Cerebellar nuclear complex (tissue), 1 donor: ENCODE measurements around the gene SFT2D2.

Source experiments
- DNase-seq, 2 experiments: peaks; one replicate each; lab custom pipeline; 2025; lab: John Stamatoyannopoulos, UW

SFT2D2 gene

DNA sequence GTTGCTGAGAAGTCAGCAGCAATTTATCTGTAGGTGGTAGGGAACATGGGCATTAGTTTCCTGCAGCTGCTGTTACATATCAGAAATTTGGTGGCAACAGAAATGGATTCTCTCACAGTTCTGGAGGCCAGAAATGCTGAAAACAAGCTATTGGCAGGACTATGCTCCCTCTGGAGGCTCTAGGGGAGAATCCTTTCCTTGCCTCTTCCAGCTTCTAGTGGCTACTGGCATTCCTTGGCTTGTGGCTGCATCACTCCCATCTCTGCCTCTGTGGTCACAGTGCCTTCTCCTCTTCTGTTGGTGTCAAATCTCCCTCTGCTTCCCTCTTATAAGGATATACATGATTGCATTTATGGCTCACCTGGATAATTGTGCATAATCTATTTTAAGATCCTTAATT lies 2.5 kb upstream of the SFT2D2 start:
- DNase-seq = no peak

- no peak for DNase-seq
Observed at GRCh38 chr1:168223681-168224540, 1.9 kb upstream of the SFT2D2 start.

GRCh38 chr1:168224991-168225390 lies 813 bp upstream of the SFT2D2 start:
- no peak for DNase-seq

DNA sequence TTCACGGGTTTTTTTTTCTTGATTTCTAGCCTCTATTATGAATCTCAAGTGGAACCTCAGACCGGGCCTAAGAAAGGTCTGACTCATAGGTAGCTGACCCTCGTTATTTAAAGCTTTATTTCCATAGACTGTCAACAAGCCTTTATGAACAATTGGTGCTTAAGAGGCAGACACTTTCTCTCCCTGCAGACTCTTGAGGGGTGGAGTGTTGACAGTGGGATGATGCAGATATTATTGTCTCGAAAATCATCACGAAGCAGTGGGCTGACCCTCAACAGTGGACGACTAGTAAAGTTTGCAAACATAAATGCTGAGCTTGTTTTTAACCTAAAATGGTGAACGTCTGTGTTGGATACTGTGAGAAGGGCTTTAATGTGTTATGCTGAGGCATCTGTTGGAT lies 1.8 kb downstream of the SFT2D2 start:
- DNase-seq = no peak

- DNase-seq = no peak
Observed at GRCh38 chr1:168229893-168230292, 4.1 kb downstream of the SFT2D2 start.

- no peak for DNase-seq
Observed at GRCh38 chr1:168230709-168231108, 4.9 kb downstream of the SFT2D2 start.

- DNase-seq = no peak
Observed at GRCh38 chr1:168234846-168235547, 9.2 kb downstream of the SFT2D2 start.

- DNase-seq = no peak
Observed at GRCh38 chr1:168235548-168235885, 9.7 kb downstream of the SFT2D2 start.

DNA sequence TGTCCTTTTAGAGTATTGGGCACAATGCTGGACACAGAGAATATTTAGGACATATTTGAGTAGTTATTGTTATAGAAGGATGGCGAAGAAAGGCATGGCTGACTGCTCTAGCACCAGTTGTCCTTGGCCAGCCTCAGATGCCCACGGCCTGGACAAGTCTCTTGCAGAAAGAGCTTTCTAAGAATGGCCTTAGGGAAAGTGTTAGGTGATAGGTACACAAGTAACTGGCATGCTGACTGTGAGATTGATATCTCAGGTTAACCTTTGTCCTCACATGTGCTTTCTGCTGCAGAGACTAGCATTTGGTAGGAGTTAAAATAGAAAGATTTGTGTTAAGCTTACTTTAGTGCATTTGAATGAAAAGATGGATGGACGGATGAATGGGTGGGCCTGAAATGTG lies 10.1 kb downstream of the SFT2D2 start:
- DNase-seq = no peak

DNA sequence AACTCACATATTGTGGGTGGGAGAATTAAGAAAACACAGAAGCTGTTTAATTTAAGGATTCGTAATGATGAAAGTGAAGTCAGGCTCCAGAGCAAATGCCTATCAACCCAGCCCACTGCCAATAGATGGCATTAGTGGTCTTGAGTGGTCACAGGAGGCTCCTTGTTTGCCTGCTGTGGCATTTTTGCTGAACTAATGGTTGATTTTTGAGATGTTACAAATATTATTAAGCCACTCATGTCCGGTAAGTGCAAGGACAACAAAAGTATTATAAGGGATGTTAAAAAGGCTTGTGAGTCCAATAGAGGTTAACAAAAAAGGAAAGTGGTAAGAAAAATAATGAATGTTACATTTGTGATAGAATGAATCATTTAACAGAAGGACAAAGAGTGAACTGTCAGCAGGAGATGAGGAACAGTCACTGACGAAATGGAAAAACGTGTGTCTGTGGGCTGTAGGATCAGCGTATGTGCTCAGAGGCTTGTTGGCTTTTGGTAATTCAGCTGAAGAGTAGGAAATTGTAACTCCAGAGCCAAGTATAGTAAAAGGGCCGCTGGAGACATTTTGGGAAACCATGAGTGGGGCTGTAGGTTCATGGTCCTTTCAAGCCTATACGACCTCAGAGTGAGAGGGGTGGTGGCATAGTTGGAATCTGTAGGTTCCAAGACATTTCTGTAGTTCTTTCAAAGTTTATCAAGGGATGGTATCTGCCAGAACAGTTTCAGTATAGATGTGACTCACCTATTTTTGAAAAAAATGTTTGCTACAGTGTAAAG lies 11.2 kb downstream of the SFT2D2 start:
- no peak for DNase-seq

GRCh38 chr1:168243198-168243597 lies 17.4 kb downstream of the SFT2D2 start:
- DNase-seq = no peak

GRCh38 chr1:168243636-168244212 lies 17.9 kb downstream of the SFT2D2 start:
- no peak for DNase-seq

GRCh38 chr1:168245042-168245441 lies 19.2 kb downstream of the SFT2D2 start:
- DNase-seq = no peak

DNA sequence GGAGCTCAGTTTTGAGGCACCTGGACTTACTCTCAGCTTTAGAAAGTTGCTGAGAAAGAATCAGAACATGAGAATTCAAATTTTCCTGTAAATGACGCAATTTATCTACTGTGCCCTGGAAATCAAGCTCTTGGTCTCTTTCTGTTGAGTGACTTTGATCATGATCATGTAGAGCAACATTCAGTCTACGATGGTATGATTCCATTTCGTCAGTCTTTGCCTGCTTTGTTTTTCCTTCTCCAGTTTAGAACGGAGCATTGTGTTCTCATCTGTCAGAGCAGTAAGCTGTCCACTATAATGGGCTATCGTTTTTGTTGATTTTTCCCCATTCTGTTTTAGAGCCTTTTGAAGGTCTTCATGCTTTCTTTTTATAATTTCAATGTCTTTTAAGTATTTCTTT lies 20.7 kb downstream of the SFT2D2 start:
- no peak for DNase-seq

- DNase-seq = no peak
Observed at GRCh38 chr1:168252204-168252733, 26.5 kb downstream of the SFT2D2 start.

DNA sequence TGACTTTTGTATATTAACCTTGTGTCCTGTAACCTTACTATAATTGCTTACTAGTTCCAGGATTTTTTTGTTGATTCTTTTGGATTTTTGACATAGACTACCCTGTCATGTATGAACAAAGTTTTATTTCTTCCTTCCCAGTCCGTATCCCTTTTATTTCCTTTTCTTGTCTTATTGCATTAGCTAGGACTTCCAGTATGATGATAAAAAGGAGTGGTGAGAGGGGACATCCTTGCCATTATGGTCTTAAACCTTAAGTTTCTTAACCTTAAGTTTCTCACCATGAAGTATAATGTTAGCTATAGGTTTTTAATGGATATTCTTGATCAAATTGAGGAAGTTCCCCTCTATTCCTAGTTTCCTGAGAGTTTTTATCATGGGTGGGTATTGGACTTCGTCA lies 30.4 kb downstream of the SFT2D2 start:
- no peak for DNase-seq

GRCh38 chr1:168257397-168257796 lies 31.6 kb downstream of the SFT2D2 start:
- DNase-seq = no peak

DNA sequence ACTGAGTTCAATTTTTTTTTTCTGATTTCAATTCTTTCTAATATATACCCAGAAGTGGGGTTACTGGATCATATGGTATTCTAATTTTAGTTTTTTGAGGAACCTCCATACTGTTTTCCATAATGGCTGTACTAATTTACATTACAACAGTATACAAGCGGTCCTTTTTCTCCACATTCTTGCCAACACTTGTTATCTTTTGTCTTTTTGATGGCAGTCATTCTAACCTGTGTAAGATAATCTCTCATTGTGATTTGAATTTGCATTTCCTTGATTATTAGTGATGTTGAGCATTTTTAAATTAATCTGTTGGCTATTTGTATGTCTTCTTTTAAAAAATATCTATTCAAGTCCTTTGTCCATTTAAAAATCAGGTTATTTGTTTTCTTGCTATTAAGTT lies 33.8 kb downstream of the SFT2D2 start:
- DNase-seq = no peak

DNA sequence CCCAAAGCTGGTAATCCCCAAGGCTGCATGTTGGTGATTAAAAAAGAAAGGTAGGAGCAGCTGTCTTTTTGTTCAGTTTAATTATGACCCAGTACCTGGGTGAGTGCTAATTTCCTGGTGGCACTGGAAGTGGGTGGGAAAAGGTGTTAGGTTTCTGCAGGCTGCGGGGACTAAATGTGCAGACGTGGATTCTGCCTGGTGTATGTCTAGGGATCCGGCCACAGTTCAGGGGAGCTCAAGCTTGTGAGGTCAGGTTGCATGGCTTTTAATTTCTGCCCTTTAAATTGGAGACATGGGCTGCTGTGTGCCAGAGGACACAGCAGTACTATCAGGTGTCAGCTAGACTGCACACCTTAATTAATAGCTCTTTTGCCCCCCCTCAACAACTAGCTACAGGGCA lies 34.6 kb downstream of the SFT2D2 start:
- no peak for DNase-seq

- DNase-seq = no peak
Observed at GRCh38 chr1:168261390-168261789, 35.6 kb downstream of the SFT2D2 start.

- DNase-seq = no peak
Observed at GRCh38 chr1:168263130-168263529, 37.3 kb downstream of the SFT2D2 start.

DNA sequence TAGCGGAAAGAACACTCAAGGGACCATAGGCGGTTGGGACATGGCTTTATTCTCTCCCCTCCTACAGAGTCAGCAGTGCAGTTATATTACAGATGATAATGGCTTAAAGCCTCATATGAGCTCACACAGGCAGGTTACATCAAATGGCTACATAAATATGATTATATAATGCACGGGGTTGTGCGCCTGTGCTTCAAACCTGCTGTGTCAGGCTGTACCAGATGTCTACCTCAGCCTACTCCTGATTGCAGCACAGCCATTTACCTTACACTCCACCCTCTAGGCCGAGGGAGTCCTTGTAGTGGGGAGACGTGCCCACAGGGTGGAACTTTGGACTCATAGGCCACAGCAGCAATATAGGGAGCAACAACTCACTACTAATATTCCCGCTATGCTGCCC lies 38.5 kb downstream of the SFT2D2 start:
- DNase-seq = no peak
